GM12878 (cell line): ENCODE data around the gene ZBTB7B. TPM values are rescaled to one million over a fixed set of nuclear protein-coding genes. Genes with fewer than 3 reads are reported as not detected.

Experiments used
- ATF3 ChIP-seq: IDR thresholded peaks from 2 replicates; pipeline ENCODE4 v1.6.1; 2011; ENCODE audit warnings: low read depth, mild to moderate bottlenecking, low read length, moderate library complexity, borderline replicate concordance; ENCODE audit errors: extremely low read depth
- BRCA1 ChIP-seq: IDR thresholded peaks from 2 replicates; pipeline ENCODE4 v1.6.1; 2011; ENCODE audit warnings: low read depth, low read length, improper control_type of control experiment
- CBX5 ChIP-seq: sonication (generic); IDR thresholded peaks from 2 replicates; pipeline ENCODE4 v1.6.1; 2016; ENCODE audit warnings: low read depth, moderate library complexity, mild to moderate bottlenecking, inconsistent platforms
- CHD1 ChIP-seq: IDR thresholded peaks from 2 replicates; pipeline ENCODE4 v1.6.1; 2012; ENCODE audit warnings: low read depth, low read length, improper control_type of control experiment
- HDAC6 ChIP-seq: fragments of 200-600 bp; sonication (generic); IDR thresholded peaks from one replicate; pipeline ENCODE4 v1.8.0; 2017; ENCODE audit warnings: antibody characterized with exemption; ENCODE audit not compliant: unreplicated experiment
- NBN ChIP-seq: fragments of 450-650 bp; IDR thresholded peaks from 2 replicates; pipeline ENCODE4 v1.6.1; 2016
- NFIC ChIP-seq: IDR thresholded peaks from 2 replicates; pipeline ENCODE4 v1.6.1; 2012; ENCODE audit warnings: low read depth, mild to moderate bottlenecking, inconsistent platforms, low read length, moderate library complexity
- REST ChIP-seq: IDR thresholded peaks from 2 replicates; pipeline ENCODE4 v1.6.1; 2012; ENCODE audit warnings: mild to moderate bottlenecking, low read depth, low read length
- SIN3A ChIP-seq: IDR thresholded peaks from 2 replicates; pipeline ENCODE4 v1.6.1; 2012; ENCODE audit warnings: low read depth, low read length, improper control_type of control experiment
- SP1 ChIP-seq: IDR thresholded peaks from one replicate; pipeline ENCODE4 v1.6.1; 2011; ENCODE audit warnings: low read depth, low read length
- YBX1 ChIP-seq: fragments of 450-650 bp; IDR thresholded peaks from 2 replicates; pipeline ENCODE4 v1.6.1; 2016; ENCODE audit warnings: antibody characterized with exemption
- polyA plus RNA-seq, 11 experiments: library from polyadenylated mRNA; depleted of rRNA in 4 of 11; unstranded in 6 of 11; stranded (reverse) in 5 of 11; fragments of >200 nt; fragmentation: Nextera tagmentation in 4 of 11; fragmentation: Illumina TruSeq in 1 of 11; extraction: Ambion mirVana in 4 of 11; extraction: Trizol in 1 of 11; gene quantifications; 1 replicate in 1 of 11; 2 replicates in 10 of 11; pipeline versions ENCODE4 v1.2.1 to v1.2.3, GENCODE V29; 2011 to 2016; ENCODE audit warnings: inconsistent platforms in 2 of 11, missing spikeins in 2 of 11, low read depth in 1 of 11
- total RNA-seq, 4 experiments: library from RNA; depleted of rRNA in 3 of 4; stranded (reverse); fragments of >200 nt in 3 of 4; fragmentation: Illumina TruSeq in 1 of 4; extraction: Trizol in 1 of 4; gene quantifications; 2 replicates each; pipeline versions ENCODE4 v1.2.1 to v1.2.3, GENCODE V29; 2013 to 2021
- TF ChIP-seq, protein P1 (sequence below): IDR thresholded peaks from 2 replicates; pipeline ENCODE4 v1.6.1; 2012; ENCODE audit warnings: improper control_type of control experiment, low read depth, low read length; ENCODE audit not compliant: insufficient replicate concordance

The ZBTB7B gene
- total and polyA plus RNA-seq, 10 of the 15 experiments (the other 5 are each of a cell fraction or from before 2014, with no cell fraction given), result 0.11 to 44.9 (median 11.3) TPM

- TF ChIP-seq, protein P1, sequence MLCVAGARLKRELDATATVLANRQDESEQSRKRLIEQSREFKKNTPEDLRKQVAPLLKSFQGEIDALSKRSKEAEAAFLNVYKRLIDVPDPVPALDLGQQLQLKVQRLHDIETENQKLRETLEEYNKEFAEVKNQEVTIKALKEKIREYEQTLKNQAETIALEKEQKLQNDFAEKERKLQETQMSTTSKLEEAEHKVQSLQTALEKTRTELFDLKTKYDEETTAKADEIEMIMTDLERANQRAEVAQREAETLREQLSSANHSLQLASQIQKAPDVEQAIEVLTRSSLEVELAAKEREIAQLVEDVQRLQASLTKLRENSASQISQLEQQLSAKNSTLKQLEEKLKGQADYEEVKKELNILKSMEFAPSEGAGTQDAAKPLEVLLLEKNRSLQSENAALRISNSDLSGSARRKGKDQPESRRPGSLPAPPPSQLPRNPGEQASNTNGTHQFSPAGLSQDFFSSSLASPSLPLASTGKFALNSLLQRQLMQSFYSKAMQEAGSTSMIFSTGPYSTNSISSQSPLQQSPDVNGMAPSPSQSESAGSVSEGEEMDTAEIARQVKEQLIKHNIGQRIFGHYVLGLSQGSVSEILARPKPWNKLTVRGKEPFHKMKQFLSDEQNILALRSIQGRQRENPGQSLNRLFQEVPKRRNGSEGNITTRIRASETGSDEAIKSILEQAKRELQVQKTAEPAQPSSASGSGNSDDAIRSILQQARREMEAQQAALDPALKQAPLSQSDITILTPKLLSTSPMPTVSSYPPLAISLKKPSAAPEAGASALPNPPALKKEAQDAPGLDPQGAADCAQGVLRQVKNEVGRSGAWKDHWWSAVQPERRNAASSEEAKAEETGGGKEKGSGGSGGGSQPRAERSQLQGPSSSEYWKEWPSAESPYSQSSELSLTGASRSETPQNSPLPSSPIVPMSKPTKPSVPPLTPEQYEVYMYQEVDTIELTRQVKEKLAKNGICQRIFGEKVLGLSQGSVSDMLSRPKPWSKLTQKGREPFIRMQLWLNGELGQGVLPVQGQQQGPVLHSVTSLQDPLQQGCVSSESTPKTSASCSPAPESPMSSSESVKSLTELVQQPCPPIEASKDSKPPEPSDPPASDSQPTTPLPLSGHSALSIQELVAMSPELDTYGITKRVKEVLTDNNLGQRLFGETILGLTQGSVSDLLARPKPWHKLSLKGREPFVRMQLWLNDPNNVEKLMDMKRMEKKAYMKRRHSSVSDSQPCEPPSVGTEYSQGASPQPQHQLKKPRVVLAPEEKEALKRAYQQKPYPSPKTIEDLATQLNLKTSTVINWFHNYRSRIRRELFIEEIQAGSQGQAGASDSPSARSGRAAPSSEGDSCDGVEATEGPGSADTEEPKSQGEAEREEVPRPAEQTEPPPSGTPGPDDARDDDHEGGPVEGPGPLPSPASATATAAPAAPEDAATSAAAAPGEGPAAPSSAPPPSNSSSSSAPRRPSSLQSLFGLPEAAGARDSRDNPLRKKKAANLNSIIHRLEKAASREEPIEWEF, result no peak
- TF ChIP-seq CBX5 (no peak), NBN (no peak), BRCA1 (no peak), CHD1 (no peak), YBX1 (no peak), ATF3 (no peak), SP1 (no peak), SIN3A (no peak), NFIC (no peak), HDAC6 (no peak), REST (no peak)
- TF ChIP-seq, all 136 proteins: peak for 0
Observed at GRCh38 chr1:155060736-155061135, 58.1 kb downstream of the ZBTB7B start (continued).
